ENCODE measurements around the gene TMEM108. TPM values are rescaled to one million over a fixed set of nuclear protein-coding genes. Genes with fewer than 3 reads are reported as not detected.
A peak's percentile ranks its signal among the peaks of the same experiment; 100 is the strongest.

TMEM108 gene
- total and polyA plus RNA-seq, 2 experiments from 2014 or later, result 7.4 to 15.3 TPM

GRCh38 chr3:133050891-133051290 lies 12.7 kb downstream of the TMEM108 start (continued):
- no peak for TF ChIP-seq ZNF114 (CRISPR knock-in tag; IDR thresholded peaks at IDR 0.05)

- H3K9me3 Mint-ChIP-seq, result no peaks in the 10 kb centered on the region
- TF ChIP-seq, protein P1, sequence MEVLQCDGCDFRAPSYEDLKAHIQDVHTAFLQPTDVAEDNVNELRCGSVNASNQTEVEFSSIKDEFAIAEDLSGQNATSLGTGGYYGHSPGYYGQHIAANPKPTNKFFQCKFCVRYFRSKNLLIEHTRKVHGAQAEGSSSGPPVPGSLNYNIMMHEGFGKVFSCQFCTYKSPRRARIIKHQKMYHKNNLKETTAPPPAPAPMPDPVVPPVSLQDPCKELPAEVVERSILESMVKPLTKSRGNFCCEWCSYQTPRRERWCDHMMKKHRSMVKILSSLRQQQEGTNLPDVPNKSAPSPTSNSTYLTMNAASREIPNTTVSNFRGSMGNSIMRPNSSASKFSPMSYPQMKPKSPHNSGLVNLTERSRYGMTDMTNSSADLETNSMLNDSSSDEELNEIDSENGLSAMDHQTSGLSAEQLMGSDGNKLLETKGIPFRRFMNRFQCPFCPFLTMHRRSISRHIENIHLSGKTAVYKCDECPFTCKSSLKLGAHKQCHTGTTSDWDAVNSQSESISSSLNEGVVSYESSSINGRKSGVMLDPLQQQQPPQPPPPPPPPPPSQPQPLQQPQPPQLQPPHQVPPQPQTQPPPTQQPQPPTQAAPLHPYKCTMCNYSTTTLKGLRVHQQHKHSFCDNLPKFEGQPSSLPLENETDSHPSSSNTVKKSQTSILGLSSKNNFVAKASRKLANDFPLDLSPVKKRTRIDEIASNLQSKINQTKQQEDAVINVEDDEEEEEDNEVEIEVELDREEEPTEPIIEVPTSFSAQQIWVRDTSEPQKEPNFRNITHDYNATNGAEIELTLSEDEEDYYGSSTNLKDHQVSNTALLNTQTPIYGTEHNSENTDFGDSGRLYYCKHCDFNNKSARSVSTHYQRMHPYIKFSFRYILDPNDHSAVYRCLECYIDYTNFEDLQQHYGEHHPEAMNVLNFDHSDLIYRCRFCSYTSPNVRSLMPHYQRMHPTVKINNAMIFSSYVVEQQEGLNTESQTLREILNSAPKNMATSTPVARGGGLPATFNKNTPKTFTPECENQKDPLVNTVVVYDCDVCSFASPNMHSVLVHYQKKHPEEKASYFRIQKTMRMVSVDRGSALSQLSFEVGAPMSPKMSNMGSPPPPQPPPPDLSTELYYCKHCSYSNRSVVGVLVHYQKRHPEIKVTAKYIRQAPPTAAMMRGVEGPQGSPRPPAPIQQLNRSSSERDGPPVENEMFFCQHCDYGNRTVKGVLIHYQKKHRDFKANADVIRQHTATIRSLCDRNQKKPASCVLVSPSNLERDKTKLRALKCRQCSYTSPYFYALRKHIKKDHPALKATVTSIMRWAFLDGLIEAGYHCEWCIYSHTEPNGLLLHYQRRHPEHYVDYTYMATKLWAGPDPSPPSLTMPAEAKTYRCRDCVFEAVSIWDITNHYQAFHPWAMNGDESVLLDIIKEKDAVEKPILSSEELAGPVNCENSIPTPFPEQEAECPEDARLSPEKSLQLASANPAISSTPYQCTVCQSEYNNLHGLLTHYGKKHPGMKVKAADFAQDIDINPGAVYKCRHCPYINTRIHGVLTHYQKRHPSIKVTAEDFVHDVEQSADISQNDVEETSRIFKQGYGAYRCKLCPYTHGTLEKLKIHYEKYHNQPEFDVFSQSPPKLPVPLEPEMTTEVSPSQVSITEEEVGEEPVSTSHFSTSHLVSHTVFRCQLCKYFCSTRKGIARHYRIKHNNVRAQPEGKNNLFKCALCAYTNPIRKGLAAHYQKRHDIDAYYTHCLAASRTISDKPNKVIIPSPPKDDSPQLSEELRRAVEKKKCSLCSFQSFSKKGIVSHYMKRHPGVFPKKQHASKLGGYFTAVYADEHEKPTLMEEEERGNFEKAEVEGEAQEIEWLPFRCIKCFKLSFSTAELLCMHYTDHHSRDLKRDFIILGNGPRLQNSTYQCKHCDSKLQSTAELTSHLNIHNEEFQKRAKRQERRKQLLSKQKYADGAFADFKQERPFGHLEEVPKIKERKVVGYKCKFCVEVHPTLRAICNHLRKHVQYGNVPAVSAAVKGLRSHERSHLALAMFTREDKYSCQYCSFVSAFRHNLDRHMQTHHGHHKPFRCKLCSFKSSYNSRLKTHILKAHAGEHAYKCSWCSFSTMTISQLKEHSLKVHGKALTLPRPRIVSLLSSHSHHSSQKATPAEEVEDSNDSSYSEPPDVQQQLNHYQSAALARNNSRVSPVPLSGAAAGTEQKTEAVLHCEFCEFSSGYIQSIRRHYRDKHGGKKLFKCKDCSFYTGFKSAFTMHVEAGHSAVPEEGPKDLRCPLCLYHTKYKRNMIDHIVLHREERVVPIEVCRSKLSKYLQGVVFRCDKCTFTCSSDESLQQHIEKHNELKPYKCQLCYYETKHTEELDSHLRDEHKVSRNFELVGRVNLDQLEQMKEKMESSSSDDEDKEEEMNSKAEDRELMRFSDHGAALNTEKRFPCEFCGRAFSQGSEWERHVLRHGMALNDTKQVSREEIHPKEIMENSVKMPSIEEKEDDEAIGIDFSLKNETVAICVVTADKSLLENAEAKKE (CRISPR knock-in tag; IDR thresholded peaks at IDR 0.05), result no peak
- TF ChIP-seq EZH2phosphoT487 (IDR thresholded peaks at IDR 0.05; ENCODE audit: unreplicated experiment), result no peak
- TF ChIP-seq ZNF331 (CRISPR knock-in tag; IDR thresholded peaks at IDR 0.05; ENCODE audit: low read depth), result no peak
- no peak for TF ChIP-seq EZH2 (IDR thresholded peaks at IDR 0.05; ENCODE audit: low read depth, unreplicated experiment)
- no peak for TF ChIP-seq STAT1 (IDR thresholded peaks at IDR 0.05; ENCODE audit: unreplicated experiment)
- TF ChIP-seq, protein P2, sequence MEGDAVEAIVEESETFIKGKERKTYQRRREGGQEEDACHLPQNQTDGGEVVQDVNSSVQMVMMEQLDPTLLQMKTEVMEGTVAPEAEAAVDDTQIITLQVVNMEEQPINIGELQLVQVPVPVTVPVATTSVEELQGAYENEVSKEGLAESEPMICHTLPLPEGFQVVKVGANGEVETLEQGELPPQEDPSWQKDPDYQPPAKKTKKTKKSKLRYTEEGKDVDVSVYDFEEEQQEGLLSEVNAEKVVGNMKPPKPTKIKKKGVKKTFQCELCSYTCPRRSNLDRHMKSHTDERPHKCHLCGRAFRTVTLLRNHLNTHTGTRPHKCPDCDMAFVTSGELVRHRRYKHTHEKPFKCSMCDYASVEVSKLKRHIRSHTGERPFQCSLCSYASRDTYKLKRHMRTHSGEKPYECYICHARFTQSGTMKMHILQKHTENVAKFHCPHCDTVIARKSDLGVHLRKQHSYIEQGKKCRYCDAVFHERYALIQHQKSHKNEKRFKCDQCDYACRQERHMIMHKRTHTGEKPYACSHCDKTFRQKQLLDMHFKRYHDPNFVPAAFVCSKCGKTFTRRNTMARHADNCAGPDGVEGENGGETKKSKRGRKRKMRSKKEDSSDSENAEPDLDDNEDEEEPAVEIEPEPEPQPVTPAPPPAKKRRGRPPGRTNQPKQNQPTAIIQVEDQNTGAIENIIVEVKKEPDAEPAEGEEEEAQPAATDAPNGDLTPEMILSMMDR (conservative IDR thresholded peaks at IDR 0.05; ENCODE audit: low read depth in 2 of 2), result no peak
- TF ChIP-seq ETS1 (IDR thresholded peaks at IDR 0.05), result no peak
- no peak for TF ChIP-seq JUNB (IDR thresholded peaks at IDR 0.05; ENCODE audit: unreplicated experiment)
- TF ChIP-seq NANOG (IDR thresholded peaks at IDR 0.05; ENCODE audit: borderline replicate concordance), result no peak
- TF ChIP-seq REST (IDR thresholded peaks at IDR 0.05; ENCODE audit: unreplicated experiment), result no peak
- no peak for TF ChIP-seq POLR2AphosphoS5 (IDR thresholded peaks at IDR 0.05; ENCODE audit: low read depth)
- TF ChIP-seq CREB1 (CRISPR knock-in tag; IDR thresholded peaks at IDR 0.05; ENCODE audit: low read depth), result no peak
- no peak for TF ChIP-seq ZNF114 (CRISPR knock-in tag; IDR thresholded peaks at IDR 0.05)
- Histone ChIP-seq H3F3A (replicated peaks; ENCODE audit: low read depth) (no peaks in the 10 kb centered on the region), H4K20me1 (replicated peaks; ENCODE audit: insufficient read depth) (no peaks in the 10 kb centered on the region), H3K27me3 (ENCODE audit: insufficient read depth) (no peaks in the 10 kb centered on the region), H3K4me2 (0 out of 2 replicates have a peak overlapping the region, but pooled peaks have one; percentile 60), H3K4me3 (no peak overlapping the region), H3K9me2 (ENCODE audit: insufficient read depth) (no peaks in the 10 kb centered on the region), H3K27ac (ENCODE audit: low read depth) (no peak overlapping the region), H3K4me1 (ENCODE audit: insufficient read depth) (peaks cover 38% of the 10 kb centered on the region), H3K36me3 (ENCODE audit: insufficient read depth) (no peaks in the 10 kb centered on the region), H3K79me2 (replicated peaks; ENCODE audit: insufficient read depth) (peaks cover 83% of the 10 kb centered on the region), H2AFZ (no peak overlapping the region)
- peak overlapping the region; percentile 35; the same call in 1 of the 2 replicates for H3K27ac Mint-ChIP-seq
- no peak overlapping the region for H3K4me3 Mint-ChIP-seq
- no peaks in the 10 kb centered on the region for H3K27me3 Mint-ChIP-seq (ENCODE audit: insufficient read depth, low read depth, poor library complexity)
- no peak for ATAC-seq
- peaks cover 4% of the 10 kb centered on the region; the same call in 1 of the 3 replicates for H3K36me3 Mint-ChIP-seq (ENCODE audit: low read depth)
- peaks cover 47% of the 10 kb centered on the region for H3K4me1 Mint-ChIP-seq
- DNase-seq (ENCODE audit: low spot score), result no peak
Observed at GRCh38 chr3:133053532-133053931, 15.3 kb downstream of the TMEM108 start.
